HG03159 (cell line): ENCODE results near the gene GABBR2.

Source experiments
- ATAC-seq: cut with Tn5 transposase; IDR thresholded peaks from one replicate; pipeline ENCODE4 v1.9.1; 2021; ENCODE audit warnings: mild to moderate bottlenecking, moderate library complexity; ENCODE audit not compliant: unreplicated experiment

The GABBR2 gene

GRCh38 chr9:98378794-98379193 is 329.9 kb downstream of the GABBR2 start:
- no peak for ATAC-seq

- ATAC-seq, result no peak
Measured at GRCh38 chr9:98378206-98378780, 330.4 kb downstream of the GABBR2 start.

- peak; percentile 68 for ATAC-seq
Measured at GRCh38 chr9:98375138-98375726, 333.5 kb downstream of the GABBR2 start.

GRCh38 chr9:98374385-98375051 is 334.2 kb downstream of the GABBR2 start:
- peak; percentile 20 for ATAC-seq

- ATAC-seq, result no peak
Measured at GRCh38 chr9:98373609-98374008, 335.1 kb downstream of the GABBR2 start.

GRCh38 chr9:98372077-98372836 is 336.5 kb downstream of the GABBR2 start:
- ATAC-seq, result no peak

GRCh38 chr9:98370976-98371315 is 337.8 kb downstream of the GABBR2 start:
- ATAC-seq, result no peak

- no peak for ATAC-seq
Measured at GRCh38 chr9:98370300-98370975, 338.3 kb downstream of the GABBR2 start.

- ATAC-seq, result no peak
Measured at GRCh38 chr9:98369896-98370295, 338.8 kb downstream of the GABBR2 start.

- ATAC-seq, result no peak
Measured at GRCh38 chr9:98369471-98369870, 339.3 kb downstream of the GABBR2 start.

- no peak for ATAC-seq
Measured at GRCh38 chr9:98369066-98369425, 339.7 kb downstream of the GABBR2 start.

GRCh38 chr9:98368366-98369065 is 340.2 kb downstream of the GABBR2 start:
- ATAC-seq, result no peak

GRCh38 chr9:98367923-98368322 is 340.8 kb downstream of the GABBR2 start:
- no peak for ATAC-seq

GRCh38 chr9:98367371-98367900 is 341.3 kb downstream of the GABBR2 start:
- no peak for ATAC-seq

GRCh38 chr9:98365781-98366180 is 343.0 kb downstream of the GABBR2 start:
- no peak for ATAC-seq

- no peak for ATAC-seq
Measured at GRCh38 chr9:98365227-98365669, 343.5 kb downstream of the GABBR2 start.

GRCh38 chr9:98364086-98364485 is 344.6 kb downstream of the GABBR2 start:
- ATAC-seq, result no peak

GRCh38 chr9:98363644-98364043 is 345.1 kb downstream of the GABBR2 start:
- no peak for ATAC-seq

- ATAC-seq, result no peak
Measured at GRCh38 chr9:98362624-98363252, 346.0 kb downstream of the GABBR2 start.

GRCh38 chr9:98361645-98362044 is 347.1 kb downstream of the GABBR2 start:
- ATAC-seq, result no peak
